GM18502 (cell line): ENCODE results near the gene CACNA1I.

Source experiments
- ATAC-seq: cut with Tn5 transposase; IDR thresholded peaks from one replicate; pipeline ENCODE4 v1.9.1; 2021; ENCODE audit warnings: mild to moderate bottlenecking; ENCODE audit not compliant: unreplicated experiment, poor library complexity

The CACNA1I gene

DNA sequence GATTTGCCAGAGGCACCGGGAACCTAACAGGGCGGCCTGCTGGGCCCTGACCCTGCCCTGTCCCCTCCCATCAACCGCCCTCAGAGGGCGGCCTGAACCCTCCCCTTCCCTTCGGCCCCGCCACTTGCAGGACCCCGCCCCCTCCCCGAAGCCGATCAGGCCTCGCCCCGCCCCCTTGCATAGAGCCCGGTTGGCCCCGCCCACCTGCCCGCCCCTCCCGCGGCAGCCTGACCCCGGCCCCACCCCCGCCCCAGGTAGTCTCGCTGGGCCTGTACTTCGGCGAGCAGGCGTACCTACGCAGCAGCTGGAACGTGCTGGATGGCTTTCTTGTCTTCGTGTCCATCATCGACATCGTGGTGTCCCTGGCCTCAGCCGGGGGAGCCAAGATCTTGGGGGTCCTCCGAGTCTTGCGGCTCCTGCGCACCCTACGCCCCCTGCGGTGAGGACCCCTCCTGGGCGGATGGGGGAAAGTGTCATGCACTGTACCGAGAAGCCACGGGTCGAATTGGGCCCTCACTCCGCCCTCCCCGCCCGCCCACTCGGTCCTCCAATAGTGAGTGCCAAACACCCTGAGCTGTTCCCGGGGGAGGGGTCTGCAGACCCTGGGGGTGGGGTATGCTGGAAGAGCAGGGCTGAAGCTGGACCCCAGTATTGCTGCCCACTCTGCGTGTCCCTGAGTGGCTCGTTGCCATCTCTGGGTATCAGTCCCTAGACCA lies 94.1 kb downstream of the CACNA1I start:
- ATAC-seq = no peak

DNA sequence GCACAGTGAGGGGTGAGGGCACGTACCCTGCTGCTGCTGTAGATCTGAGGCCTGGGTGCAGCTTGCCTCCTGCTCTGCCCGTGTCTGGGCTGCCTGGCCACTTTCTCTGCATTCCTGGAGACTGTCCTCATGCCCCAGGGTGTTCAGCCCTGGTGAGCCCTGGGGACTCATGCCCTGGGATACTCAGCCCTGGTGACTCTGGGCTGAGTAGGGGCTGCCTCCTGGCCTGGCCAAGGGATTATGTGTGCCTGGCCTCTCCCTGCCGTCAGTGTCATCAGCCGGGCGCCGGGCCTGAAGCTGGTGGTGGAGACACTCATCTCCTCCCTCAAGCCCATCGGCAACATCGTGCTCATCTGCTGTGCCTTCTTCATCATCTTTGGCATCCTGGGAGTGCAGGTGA lies 94.7 kb downstream of the CACNA1I start:
- no peak for ATAC-seq

DNA sequence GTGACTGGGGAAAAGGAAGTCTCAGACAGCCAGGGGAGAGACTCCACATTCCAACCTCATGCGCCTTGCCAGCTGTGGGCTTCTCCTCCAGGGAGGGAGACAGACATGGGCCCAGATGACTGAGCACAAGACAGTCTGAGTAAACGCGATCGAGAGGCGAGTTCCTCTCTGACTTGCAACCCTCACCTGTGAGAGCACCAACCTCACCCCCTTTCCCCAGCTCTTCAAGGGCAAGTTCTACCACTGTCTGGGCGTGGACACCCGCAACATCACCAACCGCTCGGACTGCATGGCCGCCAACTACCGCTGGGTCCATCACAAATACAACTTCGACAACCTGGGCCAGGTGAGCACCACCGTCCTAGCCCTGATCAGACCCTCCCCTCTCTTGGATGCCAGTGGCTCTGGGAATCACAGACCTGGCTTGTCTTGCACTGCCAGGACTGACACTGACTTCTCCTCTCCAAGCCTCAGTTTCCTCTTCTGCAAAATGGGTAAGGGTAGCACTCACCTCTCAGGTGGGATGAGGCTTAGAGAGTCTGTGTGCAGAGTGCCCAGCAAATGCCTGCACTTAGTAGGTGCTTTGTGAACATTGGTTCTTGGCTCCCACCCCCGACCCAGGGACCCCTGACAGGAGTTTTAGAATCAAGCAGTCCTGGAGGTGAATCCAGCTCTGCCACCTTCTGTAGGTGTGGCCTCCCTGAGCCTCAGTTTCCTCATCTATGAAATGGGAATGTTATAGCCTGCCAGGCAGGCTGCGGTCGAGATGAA lies 95.3 kb downstream of the CACNA1I start:
- ATAC-seq = no peak

DNA sequence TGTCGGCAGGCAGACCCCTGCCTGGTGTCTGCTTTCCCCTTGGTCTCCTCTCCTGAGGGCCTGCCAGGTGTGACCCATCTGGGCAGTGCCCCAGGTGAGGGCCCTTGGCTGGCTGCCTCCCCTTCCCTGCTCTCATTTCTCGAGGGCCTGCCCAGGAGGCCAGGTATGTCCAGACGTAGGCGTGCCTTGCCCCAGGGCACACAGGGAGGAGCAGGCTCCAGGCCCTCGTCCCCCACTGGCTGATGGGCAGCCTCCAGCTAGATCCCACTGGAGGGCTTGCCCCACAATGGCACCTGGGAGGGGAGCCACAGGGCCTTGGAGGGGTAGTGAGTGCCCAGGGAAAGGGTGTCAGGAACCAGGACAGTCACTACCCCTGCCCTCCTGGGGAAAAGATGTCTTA lies 95.9 kb downstream of the CACNA1I start:
- no peak for ATAC-seq

DNA sequence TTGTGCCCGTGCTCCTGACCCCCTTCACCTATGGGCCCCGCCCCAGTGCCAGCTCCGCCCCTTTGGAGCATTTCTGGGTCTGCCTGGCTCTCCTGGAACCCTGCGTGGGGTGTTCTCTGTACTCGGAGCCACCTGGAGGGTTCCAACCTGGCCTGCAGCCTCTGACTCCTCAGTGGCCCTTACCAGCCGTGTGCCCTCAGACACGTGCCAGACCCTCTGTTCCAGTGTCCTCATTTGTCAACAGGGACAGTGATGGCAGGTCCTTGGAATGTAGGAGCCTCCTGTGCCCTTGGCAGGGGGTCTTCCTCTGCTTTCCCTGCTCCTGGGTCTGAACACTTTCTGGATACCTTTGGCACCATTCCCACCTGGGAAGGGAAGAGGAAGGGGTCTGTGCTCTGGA lies 96.4 kb downstream of the CACNA1I start:
- no peak for ATAC-seq

DNA sequence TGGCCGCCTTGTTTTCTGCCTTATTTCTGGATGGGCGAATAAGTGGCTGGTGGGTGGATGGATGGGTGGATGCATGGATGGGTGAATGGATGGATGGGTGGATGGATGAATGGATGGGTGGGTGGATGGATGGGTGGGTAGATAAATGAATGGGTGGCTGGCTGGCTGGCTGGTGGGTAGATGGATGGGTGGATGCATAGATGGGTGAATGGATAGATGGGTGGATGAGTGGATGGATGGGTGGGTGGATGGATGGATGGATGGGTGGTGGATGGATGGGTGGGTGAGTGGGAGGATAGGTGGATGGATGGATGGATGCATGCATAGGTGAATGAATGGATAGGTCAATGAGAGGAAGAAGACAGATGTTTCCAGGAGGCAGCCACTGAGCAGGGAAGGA lies 98.9 kb downstream of the CACNA1I start:
- ATAC-seq = no peak

DNA sequence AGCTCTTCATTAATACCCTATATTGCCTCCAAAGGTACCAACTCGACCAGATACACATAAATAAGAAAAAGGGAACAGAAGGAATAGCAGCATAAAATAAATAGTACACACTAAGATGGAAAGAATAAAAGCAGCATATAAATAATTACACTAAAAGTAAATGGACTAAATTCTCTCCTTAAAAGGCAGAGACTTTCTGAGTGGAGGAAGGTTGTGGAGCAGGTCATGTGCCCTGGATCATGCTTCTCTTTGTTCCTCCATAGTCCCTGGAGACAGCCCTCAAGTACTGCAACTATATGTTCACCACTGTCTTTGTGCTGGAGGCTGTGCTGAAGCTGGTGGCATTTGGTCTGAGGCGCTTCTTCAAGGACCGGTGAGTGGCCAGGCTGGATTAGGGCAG lies 101.4 kb downstream of the CACNA1I start:
- ATAC-seq = no peak

DNA sequence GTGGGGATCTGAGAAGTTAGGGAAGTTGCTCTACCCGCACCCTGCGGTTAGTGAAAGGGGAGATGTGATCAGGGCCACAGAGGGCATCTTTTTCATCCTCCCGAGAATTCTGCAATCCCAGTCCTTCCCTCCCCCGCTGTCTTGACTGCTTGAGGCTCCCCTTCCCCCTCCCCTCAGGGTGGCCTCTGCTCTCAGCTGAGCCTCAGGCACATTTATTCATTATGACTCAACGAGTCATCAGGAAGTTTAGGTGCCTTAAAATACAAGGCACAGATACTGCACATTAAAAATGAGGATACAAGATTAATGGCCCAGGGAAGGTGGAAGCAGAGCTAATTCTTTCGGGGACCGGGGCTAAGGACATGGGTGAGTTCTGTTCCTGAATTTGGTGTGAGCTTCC lies 104.0 kb downstream of the CACNA1I start:
- no peak for ATAC-seq

DNA sequence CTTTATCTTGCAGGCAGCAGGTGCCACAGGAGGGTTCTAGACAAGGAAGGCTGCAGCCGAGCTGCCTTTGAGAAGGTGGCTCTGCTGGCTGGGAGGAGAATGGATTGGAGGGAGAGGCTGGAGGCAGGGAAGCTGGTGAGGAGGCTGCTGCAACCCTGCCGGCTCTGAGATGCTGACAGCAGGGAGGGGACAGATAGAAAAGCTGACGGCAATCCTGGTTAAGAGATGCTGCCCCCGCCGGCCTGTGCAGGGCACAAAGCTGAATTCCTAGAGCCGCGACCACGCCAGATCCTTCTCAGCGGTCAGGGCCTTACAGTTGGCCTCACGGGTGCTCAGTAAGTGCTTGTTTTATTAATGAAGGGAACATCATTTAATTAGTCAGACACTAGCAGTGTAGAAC lies 105.4 kb downstream of the CACNA1I start:
- no peak for ATAC-seq

DNA sequence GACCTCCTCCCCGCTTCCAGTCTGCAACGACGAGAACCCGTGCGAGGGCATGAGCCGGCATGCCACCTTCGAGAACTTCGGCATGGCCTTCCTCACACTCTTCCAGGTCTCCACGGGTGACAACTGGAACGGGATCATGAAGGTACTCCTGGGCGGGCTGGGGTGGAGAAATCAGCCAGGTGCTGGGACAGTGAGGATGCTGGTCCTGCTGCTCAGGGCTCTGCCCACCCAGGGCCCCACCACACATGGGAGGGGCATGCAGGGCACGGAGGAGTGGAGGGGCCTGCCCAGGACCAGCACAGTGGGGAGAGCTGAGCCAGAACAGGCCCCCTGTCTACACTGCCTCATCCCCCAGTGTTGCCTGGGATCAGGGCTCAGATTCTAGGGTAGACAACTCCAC lies 107.4 kb downstream of the CACNA1I start:
- no peak for ATAC-seq

DNA sequence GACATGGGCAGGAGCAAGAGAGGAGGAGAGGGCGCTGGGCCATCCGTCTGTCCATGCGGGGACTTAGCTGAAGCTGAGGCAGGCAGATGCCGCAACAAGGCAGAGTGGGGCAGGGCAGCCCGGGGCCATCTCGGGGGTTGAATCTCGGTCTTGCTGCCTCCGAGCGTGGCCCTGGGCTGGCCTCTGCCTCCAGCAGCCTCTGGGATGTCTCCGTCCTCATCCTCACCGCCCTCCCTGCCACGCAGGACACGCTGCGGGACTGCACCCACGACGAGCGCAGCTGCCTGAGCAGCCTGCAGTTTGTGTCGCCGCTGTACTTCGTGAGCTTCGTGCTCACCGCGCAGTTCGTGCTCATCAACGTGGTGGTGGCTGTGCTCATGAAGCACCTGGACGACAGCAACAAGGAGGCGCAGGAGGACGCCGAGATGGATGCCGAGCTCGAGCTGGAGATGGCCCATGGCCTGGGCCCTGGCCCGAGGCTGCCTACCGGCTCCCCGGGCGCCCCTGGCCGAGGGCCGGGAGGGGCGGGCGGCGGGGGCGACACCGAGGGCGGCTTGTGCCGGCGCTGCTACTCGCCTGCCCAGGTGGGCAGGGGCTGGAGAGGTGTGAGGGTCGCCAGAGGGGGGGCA lies 108.4 kb downstream of the CACNA1I start:
- no peak for ATAC-seq

DNA sequence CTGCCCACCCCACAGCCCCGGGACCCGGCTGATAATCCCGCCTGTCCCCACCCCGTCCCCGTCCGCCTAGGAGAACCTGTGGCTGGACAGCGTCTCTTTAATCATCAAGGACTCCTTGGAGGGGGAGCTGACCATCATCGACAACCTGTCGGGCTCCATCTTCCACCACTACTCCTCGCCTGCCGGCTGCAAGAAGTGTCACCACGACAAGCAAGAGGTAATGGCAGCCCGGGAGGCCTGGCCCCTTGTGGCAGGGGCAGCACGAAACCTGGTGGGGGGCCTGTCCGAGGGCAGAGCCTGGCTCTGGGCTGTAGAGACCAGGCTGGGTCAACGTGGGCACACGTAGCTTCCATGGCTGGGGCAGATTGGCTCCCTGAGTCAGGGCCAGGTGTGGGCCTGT lies 109.1 kb downstream of the CACNA1I start:
- no peak for ATAC-seq

DNA sequence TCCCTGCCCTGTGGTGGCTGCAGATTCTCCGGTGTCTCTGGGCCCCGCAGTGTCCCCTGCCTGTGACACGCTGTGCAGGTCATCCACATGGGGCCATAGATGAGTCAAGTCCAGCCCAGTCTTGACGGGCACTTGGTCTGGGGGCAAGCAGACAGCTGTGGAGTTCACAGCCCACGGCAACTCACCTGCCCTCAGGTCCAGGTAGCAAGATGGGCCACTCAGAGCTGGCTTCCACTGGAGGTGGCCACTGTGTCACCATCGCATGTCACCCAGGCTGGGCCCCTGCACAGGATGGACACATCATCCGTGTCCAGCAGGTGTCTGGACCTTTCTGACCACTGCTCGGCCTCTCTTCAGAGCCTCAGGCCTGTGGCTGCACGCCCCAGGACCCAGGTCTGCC lies 109.9 kb downstream of the CACNA1I start:
- ATAC-seq = no peak

DNA sequence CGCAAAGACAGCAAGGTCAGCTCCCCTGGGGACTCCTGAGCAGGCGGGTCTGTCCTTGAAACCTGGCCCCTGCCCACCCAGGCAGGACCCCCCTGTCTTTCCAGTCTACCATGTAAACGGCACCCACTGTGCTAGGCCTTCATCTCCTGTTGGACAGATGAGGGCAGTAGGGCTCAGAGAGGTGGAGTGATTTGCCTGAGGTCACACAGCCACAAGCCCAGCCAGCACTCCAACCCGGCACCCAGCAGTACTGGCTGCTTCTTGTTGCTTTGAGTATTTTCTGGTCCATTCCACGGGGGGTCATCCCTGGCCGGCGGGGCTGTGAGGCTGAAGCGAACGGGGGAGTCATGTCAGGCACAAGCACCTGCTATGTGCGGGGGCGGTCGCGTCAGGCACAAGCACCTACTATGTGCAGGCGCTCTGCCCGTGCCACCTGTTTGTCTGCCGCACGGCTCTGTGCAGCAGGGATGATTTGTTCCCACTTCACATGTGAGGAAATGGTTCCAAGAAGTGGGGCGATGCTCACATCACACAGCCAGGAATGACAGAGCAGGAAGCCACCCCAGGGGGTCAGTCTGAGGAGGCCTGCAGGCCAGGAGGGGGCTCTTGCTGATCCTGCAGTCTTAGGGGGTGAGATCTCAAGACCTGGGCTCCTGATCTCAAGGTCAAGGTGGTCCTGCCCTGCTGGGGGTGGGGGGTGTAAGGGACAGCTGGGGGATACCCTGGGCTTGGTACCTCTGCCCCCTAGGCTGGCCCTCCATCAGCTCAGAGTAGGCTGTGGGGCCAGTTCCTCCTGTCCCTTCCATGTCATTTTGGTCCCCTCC lies 110.7 kb downstream of the CACNA1I start:
- no peak for ATAC-seq

DNA sequence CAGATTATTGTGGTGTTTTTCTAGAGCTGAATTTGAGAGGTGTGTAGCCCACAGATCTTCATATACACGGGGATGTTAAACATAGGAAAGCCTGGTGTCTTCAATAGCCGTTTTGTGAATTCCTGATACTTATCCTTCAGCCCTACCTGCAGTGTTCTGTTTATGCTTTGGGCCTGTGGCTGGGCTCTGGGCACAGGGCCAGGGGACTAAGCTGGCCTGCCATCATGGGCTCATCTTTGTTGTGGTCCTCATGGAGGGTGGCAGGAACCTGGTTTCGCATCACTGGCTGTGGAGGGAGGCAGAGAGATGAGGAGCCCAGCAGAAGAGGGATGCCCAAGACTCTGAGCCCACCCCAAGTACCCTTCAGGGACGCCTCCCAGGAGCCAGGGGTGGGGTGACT lies 112.4 kb downstream of the CACNA1I start:
- ATAC-seq = no peak

DNA sequence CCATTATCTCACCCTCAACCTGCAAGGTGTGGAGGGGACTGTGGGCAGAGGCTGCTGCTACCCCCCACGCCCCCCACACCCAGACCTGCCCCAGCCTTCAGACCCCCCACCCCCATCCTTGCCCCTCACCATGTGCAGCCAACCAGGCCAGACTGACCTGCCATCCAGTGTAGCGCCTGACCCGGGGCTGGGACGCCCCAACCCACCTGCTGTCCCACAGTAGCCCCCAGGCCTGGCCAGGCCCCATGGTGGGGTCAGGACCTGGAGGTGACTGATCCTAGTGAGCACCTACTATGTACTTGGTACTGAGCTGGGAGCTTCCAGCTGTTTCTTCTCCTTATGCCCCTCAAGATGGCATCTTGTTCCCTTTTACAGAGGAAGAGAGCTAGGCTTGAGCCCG lies 113.1 kb downstream of the CACNA1I start:
- no peak for ATAC-seq

DNA sequence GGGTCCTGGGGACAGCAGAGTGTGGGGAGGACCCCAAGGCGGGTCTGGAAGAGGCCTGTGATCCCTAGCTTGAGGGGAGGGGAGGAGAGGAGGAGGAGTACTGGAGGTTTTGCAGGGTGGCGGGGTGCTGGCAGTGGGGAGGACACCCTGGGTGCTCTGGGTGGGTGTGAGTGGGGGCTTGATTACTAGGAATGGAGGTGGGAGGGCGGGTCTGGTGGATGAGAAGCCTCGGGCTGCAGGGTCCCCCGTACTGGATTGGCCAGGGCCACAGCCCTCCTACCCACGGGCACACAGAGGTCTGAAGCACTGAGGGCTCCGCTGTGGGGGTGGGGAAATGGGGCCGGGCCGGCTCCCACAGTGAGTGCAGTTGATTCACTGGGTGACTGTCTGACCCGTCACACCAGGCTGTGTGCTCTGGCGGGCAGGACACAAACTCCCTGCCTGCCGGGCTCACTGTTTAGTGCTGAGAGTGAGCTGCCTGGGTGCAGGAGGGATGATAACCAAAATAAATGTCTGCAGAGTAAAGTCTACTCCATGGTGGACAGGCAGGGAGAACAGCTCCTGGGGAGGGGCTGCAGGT lies 114.2 kb downstream of the CACNA1I start:
- ATAC-seq = no peak

DNA sequence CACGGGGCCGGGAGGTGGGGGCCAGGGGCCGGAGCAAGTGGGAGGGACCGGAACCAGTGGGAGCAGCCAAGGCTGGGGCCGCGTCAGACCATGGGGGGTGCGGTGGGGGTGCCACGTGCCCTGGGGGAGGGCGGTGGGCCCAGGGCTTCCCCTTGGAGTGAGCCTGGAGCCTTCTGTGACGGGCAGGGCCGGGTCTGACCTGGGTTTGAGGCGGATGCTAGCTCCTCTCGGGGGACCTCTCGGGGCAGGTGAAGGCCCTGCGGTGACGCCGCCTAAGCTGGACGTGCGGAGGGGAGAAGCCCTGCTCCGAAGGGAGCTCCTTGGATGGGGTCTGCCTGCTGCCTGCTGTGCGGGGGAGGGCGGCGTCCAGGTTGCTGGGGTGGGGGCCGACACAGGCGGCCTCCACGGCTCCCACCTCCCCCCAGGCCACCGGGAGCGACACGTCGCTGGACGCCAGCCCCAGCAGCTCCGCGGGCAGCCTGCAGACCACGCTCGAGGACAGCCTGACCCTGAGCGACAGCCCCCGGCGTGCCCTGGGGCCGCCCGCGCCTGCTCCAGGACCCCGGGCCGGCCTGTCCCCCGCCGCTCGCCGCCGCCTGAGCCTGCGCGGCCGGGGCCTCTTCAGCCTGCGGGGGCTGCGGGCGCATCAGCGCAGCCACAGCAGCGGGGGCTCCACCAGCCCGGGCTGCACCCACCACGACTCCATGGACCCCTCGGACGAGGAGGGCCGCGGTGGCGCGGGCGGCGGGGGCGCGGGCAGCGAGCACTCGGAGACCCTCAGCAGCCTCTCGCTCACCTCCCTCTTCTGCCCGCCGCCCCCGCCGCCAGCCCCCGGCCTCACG lies 115.0 kb downstream of the CACNA1I start:
- no peak for ATAC-seq

DNA sequence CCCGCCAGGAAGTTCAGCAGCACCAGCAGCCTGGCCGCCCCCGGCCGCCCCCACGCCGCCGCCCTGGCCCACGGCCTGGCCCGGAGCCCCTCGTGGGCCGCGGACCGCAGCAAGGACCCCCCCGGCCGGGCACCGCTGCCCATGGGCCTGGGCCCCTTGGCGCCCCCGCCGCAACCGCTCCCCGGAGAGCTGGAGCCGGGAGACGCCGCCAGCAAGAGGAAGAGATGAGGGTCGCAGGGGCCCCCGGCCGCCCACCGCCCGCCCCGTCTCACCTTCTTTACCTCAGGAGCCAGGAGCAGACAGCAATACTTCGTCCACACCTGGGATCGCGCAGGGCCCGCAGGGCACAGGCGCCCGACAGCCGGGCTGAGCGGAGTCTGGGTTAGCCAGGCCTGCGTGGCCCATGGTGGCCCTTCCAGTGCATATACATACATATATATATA lies 115.6 kb downstream of the CACNA1I start:
- ATAC-seq = no peak
